HL-60/S4 (cell line): ENCODE measurements around the gene KLF1.
"Not testable (repeated sequence)": the region's sequence is repeated elsewhere in the genome, so short reads cannot be mapped to it uniquely, and the experiment has no call there.

ENCODE experiments used
- in situ Hi-C: fragments of 300-500 bp; cut with MboI; formaldehyde crosslinking; loops from 2 replicates; pipeline ENCODE4 v1.14.3; 2022; ENCODE audit warnings: low sequenced_read_pairs

KLF1 gene

DNA sequence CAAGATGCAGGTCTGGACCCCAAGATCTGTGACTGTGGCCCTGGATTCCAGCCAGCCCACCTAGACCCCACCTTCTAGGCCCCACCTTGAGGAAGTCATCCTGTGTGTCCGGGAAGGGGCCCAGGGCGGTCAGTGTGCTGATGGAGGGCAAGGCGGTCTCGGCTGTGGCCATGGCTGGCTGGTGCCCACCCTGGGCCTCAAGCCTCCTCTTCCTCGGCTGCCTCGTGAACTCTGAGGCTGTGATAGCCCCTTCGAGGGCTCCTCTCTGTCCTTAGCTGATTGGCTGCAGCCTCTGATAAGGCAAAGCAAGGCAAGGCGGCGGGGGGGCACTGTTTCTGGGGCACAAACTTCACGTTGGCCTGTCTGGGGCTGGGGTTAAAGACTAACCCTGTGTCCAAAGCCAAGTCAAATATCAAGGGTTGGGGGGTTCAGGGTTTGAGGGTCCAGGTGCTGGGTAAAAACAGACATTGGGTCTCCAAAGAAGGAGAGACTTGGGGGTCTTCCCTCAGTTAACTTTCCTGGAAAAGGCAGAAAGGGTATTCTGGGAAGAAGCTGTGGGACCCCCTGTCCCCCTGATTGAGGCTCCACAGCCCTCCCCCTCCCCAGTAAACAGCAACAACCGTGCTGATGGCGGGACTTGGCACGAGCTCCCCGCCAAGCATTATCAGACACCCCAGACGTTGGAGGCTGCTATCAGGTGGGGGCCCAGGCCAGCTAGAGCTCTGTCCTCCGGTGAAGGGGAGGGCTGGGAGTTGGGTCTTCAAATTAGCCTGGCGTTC, at the start of gene KLF1:
KLF1 (minus strand) TSS at position 233 of the 779 bp plus-strand sequence; CDS start at position 172, 61 bp downstream.
- in situ Hi-C loops, result no loop called here

DNA sequence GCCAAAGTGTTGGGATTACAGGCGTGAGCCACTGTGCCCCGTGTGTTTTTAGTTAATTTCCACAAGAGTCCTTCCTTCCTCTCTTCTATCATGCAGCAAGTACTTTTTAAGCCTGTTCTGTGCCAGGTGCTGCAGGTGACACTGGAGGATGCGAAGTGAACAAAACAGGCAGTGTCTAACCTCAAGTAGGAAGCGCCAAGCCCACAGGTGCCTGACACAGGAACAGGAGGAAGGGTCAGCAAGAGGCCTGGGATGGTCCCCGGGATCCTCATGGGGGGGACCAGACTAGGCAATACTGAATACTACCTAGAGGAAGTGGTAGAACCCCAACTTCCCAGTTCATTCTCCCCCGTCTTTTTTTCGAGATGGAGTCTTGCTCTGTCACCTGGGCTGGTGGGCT, 49.6 kb upstream of the KLF1 start:
- in situ Hi-C loops, result no loop called here

DNA sequence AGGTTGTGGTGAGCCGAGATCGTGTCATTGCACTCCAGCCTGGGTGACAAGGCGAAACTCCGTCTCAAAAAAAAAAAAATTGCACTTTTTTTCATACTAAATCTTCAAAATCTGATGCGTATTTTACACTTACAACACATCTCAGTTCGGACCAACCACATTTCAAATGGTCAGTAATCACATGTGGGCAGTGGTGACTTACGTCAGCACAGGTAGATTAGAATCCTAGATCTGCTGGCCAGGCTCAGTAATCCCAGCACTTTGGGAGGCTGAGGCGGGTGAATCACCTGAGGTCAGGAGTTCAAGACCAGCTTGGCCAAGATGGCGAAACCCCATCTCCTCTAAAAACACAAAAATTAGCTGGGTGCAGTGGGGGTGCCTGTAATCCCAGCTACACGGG, 48.1 kb upstream of the KLF1 start:
- in situ Hi-C loops, result no loop called here

DNA sequence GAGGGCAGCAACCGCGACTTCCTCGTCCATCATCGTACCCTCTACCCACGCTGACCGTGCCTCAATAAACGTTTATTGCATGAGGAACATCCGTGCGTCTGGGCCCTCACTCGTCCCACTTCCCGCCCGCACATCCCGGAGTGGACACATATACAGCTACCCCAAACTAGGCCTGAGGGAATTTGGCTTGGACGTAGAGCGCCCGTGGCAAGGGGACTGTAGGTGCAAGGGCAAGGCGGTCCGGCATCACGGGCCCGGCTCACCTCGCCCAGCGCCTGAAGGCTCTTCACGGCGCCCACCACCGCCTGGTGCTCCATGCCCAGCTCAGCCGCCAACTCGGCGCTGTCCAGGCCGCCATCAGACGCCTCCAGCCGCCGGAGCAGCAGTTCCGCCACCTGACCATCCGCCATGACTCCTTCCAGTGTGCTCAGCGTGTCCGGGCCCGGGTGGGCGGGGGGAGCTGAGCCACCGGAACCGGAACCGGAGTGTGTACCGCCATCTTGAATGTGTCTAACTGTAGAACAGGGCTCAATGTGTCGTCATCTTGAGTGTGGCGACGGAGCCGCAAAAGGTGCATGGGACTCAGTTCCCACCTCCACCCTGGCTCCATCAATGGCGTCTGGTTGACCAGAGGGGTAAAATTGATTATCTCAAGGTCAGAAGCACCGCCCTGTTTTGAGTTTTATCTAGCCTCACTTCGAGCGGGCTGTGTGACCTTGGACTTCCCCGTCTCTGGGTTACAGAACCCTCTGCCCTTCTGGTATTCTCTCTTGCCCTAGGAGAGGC, 46.5 kb upstream of the KLF1 start, which contains the start of gene FARSA:
FARSA (minus strand) TSS at position 425 of the 786 bp plus-strand sequence; CDS start at position 410, 15 bp downstream.
- in situ Hi-C loops, result no loop called here

DNA sequence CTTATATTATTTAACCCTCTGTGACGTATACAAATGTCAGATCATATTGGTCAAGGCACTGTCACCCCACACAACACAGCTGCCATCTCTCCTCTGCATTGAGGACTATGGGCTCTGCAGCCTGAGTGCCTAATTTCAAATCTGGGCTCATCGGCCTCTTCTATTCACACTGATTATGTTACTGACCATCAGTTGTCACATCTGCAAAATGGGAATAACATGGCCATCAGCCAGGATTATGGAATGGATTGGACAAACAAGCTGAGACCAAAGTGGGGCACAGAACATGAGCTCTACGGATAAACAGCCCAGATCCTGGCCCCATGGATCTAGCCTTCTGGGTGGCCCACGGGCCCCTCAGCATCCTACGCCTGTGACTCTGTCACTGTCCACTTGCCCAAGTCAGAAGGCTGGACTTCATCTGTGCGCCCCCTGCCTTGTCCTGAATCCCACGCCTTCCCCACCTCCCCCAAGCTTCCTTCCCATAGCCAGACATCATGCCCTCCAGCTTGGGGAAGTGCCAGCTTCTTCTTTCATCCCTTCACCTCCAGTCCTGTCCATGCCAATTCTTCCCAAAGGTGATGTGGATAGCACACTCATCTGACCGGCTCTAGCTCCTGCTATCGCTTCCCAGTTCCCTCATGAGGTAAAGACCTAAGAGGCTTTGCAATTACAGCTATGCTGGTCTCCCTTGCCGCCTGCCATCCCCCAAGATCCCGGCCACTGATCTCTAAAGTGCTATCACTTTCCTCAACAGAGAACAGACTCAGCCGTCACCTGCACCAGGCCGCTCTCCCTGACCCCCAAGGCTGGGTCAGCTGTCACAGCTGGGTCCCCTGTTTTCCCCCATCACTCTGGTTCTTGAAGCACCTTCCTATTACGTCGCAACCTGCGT, 45.6 kb upstream of the KLF1 start:
- in situ Hi-C loops, result no loop called here

DNA sequence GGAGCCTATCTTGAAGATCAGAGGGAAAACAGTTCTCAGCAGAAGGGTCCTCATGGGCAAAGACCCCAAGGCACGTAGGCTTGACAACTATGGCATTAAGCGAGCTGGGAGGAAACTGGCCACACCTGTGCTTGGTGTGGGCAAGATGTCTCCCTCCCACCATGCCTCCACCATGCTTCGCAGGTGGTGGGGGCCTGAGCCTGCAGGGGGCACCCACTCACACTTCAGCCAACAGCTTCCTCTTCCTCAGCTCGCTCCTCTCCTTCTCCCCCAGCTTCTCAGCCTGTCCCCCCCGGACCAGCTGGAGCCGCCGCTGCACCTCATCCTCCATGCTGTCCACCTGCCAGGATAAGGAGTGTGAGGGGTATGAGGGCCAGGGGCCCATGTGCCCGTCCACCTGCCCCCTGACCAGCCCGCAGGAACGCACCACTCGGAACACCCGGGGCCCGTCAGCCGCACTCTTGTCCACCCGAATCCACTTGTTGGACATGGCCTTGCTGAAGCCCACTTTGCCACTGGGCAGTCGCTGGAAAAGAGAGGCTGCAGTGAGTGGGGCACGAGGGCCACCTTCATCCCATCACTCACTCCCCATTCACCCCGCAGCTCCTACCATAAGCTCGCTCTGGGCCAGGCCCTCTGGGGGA, 43.1 kb upstream of the KLF1 start:
- in situ Hi-C loops, result no loop called here

DNA sequence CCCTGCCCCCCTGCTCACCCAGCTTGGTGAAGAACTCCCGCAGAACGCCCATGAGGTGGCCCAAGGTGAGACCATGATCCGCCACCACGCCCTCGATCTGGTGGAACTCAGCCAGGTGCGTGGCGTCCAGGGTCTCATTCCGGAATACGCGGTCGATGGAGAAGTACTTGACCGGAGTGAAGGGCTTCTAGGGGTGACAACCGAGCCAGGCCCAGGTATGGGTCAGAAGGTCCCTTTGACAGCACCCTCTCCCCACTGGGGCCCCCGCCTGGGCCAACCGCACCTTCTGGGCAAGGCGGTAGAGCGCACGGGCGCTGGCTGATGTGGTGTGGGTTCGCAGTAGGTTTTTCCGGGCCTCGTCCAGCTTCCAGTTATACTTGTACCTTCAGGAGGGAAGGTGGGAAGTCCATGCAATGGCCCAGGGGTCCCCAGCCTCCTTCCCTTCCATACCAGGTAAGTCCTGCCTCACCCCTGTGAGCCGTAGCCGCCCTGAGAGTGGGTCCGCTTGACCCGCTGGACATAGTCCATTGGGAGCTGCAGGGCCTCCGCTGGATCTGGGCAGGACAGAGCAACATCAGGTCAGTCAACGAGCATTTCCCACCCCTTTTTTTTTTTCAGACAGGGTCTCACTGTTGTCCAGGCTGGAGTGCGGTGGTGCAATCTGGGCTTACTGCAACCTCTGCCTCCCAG, 37.8 kb upstream of the KLF1 start:
- in situ Hi-C loops, result no loop called here

DNA sequence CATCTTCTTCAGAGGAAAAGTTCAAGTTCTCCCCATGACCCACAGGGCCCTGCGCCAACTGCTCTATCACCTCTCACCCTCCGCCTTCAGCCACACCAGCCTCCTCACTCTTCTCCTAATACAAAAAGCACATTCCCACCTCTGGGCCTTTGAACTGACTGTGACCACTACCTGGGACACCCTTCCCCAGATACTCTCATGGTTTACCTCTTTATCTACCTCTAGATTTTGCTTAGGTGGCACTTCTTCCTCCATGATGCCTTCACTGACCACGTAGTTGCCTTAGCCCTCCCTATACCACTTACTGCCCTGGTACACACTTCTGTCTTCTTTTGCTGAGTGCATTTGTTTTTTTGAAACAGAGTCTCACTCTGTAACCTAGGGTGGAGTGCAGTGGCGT, 36.0 kb upstream of the KLF1 start:
- in situ Hi-C loops, result no loop called here

DNA sequence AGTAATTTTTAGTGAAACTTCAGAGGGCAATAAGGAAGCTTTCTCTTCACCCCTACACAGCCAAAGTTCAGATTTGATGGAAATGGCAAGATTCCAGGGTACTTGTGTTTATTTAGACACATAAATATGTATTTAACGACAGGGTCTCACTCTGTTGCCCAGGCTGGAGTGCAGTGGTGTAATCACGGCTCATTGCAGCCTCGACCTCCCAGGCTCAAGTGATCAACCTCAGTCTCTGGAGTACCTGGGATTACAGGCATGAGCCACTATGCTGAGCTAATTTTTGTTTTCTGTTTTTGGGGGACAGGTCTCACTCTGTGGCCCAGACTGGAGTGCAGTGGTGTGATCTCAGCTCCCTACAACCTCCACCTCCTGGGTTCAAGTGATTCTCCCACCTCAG, 34.0 kb upstream of the KLF1 start:
- in situ Hi-C loops, result no loop called here

DNA sequence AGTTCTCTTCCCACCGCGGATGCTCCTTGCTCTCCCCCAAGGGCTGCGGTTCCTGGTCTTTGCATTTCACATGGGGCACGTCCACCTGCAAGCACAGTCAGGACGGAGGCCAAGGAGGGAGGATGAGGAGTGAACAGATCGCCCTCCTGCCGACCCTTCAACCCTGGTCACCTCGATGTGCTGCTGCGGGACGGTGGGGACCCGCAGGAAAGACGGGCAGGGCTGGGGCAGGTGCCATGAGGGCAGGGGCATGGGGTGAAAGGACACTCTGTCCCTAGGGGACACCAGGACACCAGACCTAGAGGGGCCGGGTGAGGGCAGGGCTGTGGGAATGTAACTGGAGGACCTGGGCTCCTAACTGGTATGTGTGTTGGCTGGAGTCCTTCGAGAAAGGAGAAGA, 31.3 kb upstream of the KLF1 start:
- in situ Hi-C loops, result no loop called here

DNA sequence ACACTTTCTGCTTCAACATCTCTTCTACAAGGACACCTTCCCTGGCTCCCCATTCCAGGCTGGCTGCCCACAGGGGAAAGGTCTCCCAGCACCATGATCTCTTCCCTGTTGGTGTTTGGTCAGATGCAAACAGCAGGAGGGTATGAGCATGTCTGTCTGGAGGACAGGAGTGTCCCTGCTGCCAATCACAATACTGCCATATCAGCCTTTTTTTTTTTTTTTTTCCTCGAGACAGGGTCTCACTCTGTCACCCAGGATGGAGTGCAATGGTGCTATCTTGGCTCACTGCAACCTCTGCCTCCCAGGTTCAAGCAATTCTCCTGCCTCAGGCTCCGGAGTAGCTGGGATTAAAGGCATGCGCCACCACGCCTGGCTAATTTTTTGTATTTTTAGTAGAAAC, 28.9 kb upstream of the KLF1 start:
- in situ Hi-C loops, result not testable (repeated sequence)

DNA sequence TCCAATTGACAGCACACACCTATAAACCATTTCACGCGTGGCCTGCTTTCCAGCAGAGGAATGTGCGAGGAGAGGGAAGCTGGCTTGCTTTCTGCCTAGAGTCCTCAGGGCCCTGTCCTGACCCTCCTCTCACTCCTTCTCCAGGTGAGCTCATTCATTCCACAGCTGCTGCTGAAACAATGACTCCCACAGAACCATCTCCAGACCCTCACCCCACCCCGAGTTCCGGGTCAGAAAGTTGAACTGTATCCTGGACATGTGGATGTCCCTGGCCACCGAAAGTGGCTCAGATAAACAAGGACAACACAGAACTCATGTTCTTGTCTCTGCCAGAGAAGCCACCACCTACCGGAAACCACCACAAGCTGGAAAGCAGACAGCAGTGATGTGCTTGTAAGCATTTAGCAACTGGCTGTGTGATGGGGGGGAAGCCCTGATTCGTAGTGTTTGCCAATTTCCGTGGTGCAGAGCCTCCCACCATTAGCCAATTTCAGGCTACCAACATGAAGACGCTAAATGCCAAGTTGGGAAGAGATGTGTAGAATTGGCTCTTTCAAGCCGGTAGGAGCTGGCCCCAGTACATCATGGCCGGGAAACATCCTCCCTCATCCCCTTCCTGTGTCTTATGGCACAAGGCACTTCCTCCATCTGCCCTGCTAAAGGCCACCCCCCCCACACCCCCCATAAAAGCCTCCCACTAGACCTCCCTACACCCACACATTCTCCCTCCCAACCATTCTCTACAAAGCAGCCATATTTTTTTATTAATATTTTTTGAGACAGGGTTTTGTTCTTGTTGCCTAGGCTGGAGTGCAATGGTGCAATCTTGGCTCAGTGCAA, 27.1 kb upstream of the KLF1 start:
- in situ Hi-C loops, result no loop called here

DNA sequence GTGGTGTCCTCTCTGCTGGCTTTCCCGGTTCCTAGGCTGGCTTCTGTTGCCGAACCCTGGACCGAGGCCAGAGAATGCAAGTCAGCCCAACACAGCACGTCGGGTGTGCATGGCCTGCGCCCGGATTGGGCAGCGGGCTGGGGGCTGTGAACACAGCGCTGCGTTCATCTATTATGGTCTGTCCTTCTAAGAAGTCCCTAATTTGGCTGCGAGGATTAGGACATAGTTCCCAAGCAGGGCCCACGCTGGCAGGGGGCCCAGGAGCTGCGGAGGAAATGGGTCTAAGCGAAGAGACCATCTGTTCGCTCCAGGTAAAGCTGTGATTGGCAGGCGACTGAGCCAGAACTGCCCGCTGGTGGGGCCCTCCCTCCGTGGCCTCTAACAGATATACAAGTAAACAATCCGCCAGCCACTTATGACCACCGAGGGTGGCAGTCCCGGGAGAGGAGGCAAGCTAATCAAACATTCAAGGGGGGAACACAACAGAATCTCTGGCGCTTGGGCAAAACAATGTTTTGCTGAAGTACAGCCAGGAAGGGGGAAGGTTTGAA, 26.1 kb upstream of the KLF1 start:
- in situ Hi-C loops, result no loop called here

DNA sequence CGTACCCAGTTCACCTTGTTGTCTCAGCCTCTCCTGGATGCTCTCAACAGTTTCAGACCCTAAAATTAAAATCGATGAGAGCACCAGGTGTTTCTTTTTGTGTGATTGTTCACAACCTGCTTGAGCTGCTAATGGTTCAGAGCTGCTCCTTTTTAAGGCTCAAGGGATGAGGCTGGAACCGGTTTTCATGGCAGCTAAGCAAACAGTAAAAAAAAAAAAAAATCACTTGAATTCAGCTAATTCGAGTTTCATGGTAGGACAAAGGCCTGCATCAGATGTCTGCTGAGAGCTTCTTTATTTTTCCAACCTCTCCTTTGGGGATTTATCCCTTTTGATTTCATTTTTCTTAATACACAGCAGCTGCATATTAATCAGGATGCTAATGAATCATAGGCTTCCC, 25.6 kb upstream of the KLF1 start:
- in situ Hi-C loops, result no loop called here

DNA sequence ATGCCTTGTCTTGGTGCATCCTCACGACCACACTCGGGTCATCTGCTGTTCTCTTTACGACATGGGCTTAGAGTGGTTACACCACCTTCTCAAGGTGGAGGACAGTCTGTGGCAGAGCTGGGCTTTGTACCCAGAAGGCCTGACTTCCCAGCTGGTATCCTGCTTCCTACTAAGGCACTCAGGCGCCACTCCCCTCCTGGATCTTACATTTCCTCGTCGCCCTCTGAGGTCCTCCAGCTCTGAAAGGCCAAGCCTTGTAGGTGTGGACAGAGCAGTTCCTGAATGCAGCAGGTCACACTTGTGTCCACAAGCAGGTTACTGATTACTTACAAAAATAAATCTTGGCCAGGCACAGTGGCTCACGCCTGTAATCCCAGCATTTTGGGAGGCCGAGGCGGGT, 20.2 kb upstream of the KLF1 start:
- in situ Hi-C loops, result no loop called here

DNA sequence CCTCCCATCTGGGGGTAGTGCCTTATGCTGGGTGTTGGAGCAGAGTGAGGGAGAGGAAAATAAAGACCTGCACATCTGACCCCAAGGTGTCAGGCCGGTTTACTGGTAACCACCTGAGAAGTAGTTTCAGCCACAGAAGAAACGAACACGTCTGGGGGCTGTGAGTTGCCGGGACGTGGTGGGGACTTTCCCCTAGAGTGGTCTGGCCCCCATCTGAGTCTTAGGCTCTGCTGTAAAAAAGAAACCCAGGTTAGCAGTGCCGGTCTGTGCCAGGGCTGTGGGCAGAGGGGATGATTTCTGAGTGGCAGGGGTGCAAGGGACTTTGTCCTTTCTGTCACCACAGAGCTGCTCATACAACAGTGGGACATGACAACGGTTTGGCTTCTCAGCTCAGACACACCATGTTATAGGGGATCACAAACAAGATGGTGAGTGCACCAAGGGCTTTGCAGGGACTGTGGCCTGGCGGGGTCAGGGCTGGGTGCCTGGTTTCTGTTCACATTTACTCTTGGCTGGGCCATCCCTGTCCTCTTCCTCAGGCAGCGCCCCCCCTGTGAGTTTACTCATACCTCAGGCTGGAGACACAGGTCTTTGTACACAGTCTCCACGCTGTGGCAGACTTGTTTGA, 13.0 kb upstream of the KLF1 start:
- in situ Hi-C loops, result no loop called here

DNA sequence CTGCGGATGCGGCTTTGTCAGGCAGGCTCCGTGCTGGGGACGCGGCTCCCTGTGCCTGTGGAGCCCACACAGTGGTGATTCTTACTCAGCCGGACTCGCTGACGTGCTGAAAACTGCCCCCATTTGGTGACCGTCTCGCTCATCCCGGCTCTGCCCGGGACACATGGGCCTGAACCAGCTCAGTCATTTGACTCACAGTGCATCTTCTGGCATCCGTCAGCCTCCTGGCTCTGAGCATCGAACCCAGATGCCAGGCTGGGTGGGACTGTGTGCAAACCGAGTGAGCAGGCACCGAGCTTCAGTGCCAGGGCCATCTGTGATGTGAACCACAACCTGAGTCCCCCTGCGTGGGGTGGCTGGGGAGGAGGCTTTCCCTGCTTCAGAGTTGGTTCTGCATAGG, 9.5 kb upstream of the KLF1 start:
- in situ Hi-C loops, result no loop called here

DNA sequence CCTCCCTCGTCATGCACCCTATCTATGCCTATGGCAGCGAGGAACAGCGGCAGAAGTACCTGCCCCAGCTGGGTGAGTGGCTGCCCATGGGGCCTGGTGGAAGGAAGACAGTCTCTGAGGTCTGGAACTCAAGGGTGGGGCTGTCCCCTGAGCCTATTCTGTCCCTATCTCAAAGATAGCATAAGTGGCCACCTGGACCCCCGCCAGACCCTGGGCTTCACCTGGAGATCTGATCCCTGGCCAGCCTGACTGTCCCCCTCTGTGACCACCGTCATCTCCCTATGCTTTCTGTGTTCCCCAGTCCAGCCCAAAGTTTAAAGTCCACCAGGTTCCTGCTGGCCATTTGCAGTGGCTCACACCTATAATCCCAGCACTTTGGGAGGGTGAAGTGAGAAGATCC, 6.6 kb upstream of the KLF1 start:
- in situ Hi-C loops, result no loop called here
